ENCODE data around the gene RBM7. TPM values are rescaled to one million over a fixed set of nuclear protein-coding genes. Genes with fewer than 3 reads are reported as not detected.

RBM7 gene
- total RNA-seq, 4 donors from 2014 or later: 13.7 to 28.0 (median 17.6) TPM

DNA sequence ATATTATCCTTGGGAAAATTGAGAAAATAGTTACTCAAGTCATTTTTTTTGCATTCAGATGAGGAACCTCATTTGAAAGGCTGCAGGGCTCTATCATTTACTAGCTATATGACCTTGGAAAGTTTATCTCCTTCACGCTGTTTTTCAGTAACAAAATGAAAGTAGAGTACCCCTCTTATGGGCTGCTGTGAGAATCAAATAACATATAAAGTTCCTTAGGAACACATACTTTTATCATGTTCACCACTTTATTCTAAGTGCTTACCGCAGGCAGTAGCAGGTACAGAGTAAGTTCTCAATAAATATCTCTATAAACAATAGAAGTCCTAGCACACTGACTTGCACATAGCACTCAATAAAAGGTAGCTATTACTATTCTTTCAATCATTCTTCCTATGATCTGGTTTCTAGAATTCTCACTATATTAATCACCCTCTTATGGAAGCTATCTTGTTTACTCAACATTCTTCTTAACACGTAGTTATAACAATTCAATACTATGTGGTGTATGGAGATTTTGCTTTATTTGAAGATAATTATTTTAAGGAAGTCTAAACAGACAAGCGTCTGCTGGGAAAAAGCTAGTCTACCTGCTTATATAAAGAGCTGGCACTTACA is 2.1 kb upstream of the RBM7 start:
- peak overlapping the region in 3 of 4 donors; percentile 95 to 98 (median 97) for H3K27ac ChIP-seq (replicated peaks in 1 of 4)

DNA sequence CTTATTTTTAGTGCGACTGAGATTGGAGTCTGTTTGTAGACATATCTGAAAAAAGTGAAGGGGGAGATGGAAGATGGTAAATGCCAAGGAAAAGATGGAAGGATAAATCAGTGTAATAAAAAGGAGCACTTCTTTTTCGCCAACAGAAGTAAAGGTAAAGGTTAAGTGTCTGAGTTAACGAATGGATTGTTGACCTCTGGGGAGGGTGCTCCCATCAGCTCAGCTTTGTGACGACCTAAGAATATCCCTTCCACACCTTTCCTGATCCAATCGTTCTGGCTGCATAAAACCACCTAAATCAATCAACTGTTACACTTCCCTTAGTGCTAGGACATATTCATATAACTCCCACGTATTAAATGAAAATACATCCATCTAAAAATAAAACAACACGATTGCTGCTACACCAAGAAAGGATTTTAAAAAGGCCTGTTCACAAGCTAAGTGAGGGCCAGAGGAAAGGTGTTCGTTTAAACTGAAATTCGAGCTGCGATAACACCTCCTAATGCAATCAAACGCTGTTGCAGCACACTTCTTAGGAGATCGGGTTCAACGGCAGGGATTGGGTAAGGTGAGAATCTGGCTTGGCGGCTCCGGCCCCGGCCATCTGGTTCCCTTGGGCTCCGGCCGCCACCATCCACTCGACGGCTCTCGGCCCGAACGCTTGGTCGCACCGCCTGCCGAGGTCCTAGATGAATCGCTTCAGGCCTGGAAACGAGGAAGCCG is 813 bp upstream of the RBM7 start:
- DNase-seq (ENCODE audit: extremely low spot score): peak; percentile 92
- 7% methylated on average over 13 of the region's 29 CpGs for whole genome bisulfite sequencing
- intact Hi-C loops (cut with DNase I): loop anchor here (2.0 to 5.0 kb wide), 2 partner anchors 39 to 52 kb away; partner anchors contain the start of gene REXO2
- no peaks in the 10 kb centered on the region for H3K27me3 ChIP-seq
- peak overlapping the region; percentile 95 to 98 (median 98) for H3K27ac ChIP-seq (replicated peaks in 1 of 4)
- no peaks in the 10 kb centered on the region for H3K9me3 ChIP-seq
- peaks cover 0 to 5% (median 0%) of the 10 kb centered on the region in 4 donors for H3K36me3 ChIP-seq
- TF ChIP-seq, protein P1, sequence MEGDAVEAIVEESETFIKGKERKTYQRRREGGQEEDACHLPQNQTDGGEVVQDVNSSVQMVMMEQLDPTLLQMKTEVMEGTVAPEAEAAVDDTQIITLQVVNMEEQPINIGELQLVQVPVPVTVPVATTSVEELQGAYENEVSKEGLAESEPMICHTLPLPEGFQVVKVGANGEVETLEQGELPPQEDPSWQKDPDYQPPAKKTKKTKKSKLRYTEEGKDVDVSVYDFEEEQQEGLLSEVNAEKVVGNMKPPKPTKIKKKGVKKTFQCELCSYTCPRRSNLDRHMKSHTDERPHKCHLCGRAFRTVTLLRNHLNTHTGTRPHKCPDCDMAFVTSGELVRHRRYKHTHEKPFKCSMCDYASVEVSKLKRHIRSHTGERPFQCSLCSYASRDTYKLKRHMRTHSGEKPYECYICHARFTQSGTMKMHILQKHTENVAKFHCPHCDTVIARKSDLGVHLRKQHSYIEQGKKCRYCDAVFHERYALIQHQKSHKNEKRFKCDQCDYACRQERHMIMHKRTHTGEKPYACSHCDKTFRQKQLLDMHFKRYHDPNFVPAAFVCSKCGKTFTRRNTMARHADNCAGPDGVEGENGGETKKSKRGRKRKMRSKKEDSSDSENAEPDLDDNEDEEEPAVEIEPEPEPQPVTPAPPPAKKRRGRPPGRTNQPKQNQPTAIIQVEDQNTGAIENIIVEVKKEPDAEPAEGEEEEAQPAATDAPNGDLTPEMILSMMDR (IDR thresholded peaks at IDR 0.05): no peak
- TF ChIP-seq POLR2AphosphoS5 (IDR thresholded peaks at IDR 0.05) (no peak), POLR2A (IDR thresholded peaks at IDR 0.05; ENCODE audit: low read depth) (no peak), EP300 (IDR thresholded peaks at IDR 0.05) (no peak)
- H3K4me3 ChIP-seq: peak overlapping the region; percentile 73 to 88 (median 78)
- H3K4me1 ChIP-seq: peaks cover 33 to 60% (median 53%) of the 10 kb centered on the region in 4 donors

More for the DNA sequence above, 2.1 kb upstream of the RBM7 start:
- TF ChIP-seq, protein P1 (IDR thresholded peaks at IDR 0.05): no peak
- TF ChIP-seq EP300 (IDR thresholded peaks at IDR 0.05): no peak
- TF ChIP-seq POLR2A (IDR thresholded peaks at IDR 0.05; ENCODE audit: low read depth): no peak
- TF ChIP-seq POLR2AphosphoS5 (IDR thresholded peaks at IDR 0.05): no peak
- H3K4me1 ChIP-seq: peaks cover 23 to 48% (median 41%) of the 10 kb centered on the region in 4 donors
- H3K27me3 ChIP-seq: no peaks in the 10 kb centered on the region
- DNase-seq (ENCODE audit: extremely low spot score): no peak
- intact Hi-C loops (cut with DNase I): no loop called here
- 61% methylated on average over 4 of the region's 4 CpGs for WGBS
- H3K9me3 ChIP-seq: no peaks in the 10 kb centered on the region
- no peak overlapping the region for H3K4me3 ChIP-seq
- peaks cover 0 to 5% (median 0%) of the 10 kb centered on the region in 4 donors for H3K36me3 ChIP-seq

DNA sequence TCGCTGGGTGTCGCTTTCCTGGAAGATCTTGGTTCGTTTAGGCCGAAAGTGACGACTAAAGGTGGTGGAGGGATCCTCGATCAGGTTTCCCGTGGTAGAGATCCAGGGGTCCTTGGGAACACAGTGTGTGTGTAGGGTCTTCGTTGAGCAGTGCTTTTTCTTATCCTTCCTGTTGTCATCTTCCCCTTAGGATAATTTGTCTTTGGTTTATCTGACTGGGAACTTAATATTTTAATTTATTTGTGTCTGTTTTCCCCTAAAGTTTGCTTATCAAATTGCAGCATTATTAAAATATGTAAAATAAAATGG is 403 bp downstream of the RBM7 start:
- peaks cover 42 to 70% (median 61%) of the 10 kb centered on the region in 4 donors for H3K4me1 ChIP-seq
- DNase-seq (ENCODE audit: extremely low spot score): no peak
- intact Hi-C loops (cut with DNase I): loop anchor here (2.0 to 5.0 kb wide), 2 partner anchors 38 to 54 kb away; partner anchors contain the start of gene REXO2

DNA sequence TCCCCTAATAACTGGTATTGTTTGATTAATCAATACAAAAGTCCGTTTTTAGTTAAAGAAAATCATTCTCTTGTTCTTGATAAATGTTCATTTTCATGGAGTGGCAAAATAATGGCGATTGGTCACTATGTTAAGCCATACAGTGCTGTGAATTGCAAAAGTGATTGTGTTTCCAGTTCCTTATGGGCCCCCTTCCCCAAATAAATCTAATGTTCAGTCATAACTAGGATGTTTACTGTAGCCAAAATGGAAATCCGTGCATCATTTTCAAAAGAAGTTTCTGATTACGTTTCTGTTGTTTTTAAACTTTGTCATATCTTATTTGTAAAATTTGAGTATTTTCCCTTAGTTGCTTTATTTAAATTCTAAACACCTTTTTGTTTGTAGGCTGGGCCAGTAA is 845 bp downstream of the RBM7 start:
- WGBS: 3% methylated on average over 4 of the region's 4 CpGs
- Histone ChIP-seq H3K27me3 (no peaks in the 10 kb centered on the region), H3K9me3 (no peaks in the 10 kb centered on the region), H3K4me1 (peaks cover 42 to 70% (median 61%) of the 10 kb centered on the region in 4 donors), H3K36me3 (peaks cover 0 to 14% (median 8%) of the 10 kb centered on the region in 4 donors), H3K4me3 (peak overlapping the region; percentile 73 to 88 (median 78)), H3K27ac (replicated peaks in 1 of 4) (peak overlapping the region; percentile 95 to 98 (median 98))
- TF ChIP-seq, protein P1 (IDR thresholded peaks at IDR 0.05): no peak
- TF ChIP-seq EP300 (IDR thresholded peaks at IDR 0.05) (no peak), POLR2AphosphoS5 (IDR thresholded peaks at IDR 0.05) (no peak), POLR2A (IDR thresholded peaks at IDR 0.05; ENCODE audit: low read depth) (no peak)
- no peak for DNase-seq (ENCODE audit: extremely low spot score)
- intact Hi-C loops (cut with DNase I): loop anchor here (2.0 to 5.0 kb wide), 2 partner anchors 37 to 54 kb away; partner anchors contain the start of gene REXO2

More for the DNA sequence above, 403 bp downstream of the RBM7 start:
- H3K27me3 ChIP-seq: no peaks in the 10 kb centered on the region
- 0% methylated on average over 8 of the region's 8 CpGs for WGBS
- peak overlapping the region; percentile 95 to 98 (median 98) for H3K27ac ChIP-seq (replicated peaks in 1 of 4)
- peak overlapping the region; percentile 73 to 88 (median 78) for H3K4me3 ChIP-seq
- peaks cover 0 to 9% (median 3%) of the 10 kb centered on the region in 4 donors for H3K36me3 ChIP-seq
- H3K9me3 ChIP-seq: no peaks in the 10 kb centered on the region
- TF ChIP-seq POLR2A (IDR thresholded peaks at IDR 0.05; ENCODE audit: low read depth) (no peak), POLR2AphosphoS5 (IDR thresholded peaks at IDR 0.05) (no peak), EP300 (IDR thresholded peaks at IDR 0.05) (no peak)
- TF ChIP-seq, protein P1 (IDR thresholded peaks at IDR 0.05): no peak

Data from esophagus muscularis mucosa (tissue), 4 donors.